Stomach smooth muscle (tissue), 2 donors: ENCODE measurements around the gene GNAI3.

Experiments
- H3K27ac ChIP-seq: one replicate; pipeline ENCODE4 v1.7.0; 2013; ENCODE audit warnings: mild to moderate bottlenecking, low read length, inconsistent platforms
- H3K27me3 ChIP-seq, 2 donors: one replicate each; pipeline ENCODE4 v1.7.0; 2013; ENCODE audit warnings: low read length in 2 of 2; ENCODE audit not compliant: insufficient read depth in 2 of 2, control insufficient read depth in 1 of 2
- H3K36me3 ChIP-seq, 2 donors: one replicate each; pipeline ENCODE4 v1.7.0; 2013; ENCODE audit warnings: low read length in 2 of 2; ENCODE audit not compliant: control insufficient read depth in 2 of 2, insufficient read depth in 2 of 2
- H3K4me1 ChIP-seq: one replicate; pipeline ENCODE4 v1.7.0; 2013; ENCODE audit warnings: low read length; ENCODE audit not compliant: control insufficient read depth, insufficient read depth
- H3K4me3 ChIP-seq, 2 donors: one replicate each; pipeline ENCODE4 v1.7.0; 2013; ENCODE audit warnings: low read length in 2 of 2
- H3K9ac ChIP-seq, 2 donors: one replicate each; pipeline ENCODE4 v1.7.0; 2013; ENCODE audit warnings: low read length in 2 of 2, mild to moderate bottlenecking in 1 of 2
- H3K9me3 ChIP-seq, 2 donors: one replicate each; pipeline ENCODE4 v1.7.0; 2013; ENCODE audit warnings: low read length in 2 of 2; ENCODE audit not compliant: control insufficient read depth in 2 of 2
- donor health status: healthy.
- donor health status: Pancreatic carcinoma.

Gene GNAI3

GRCh38 chr1:109547463-109548320 is 723 bp upstream of the GNAI3 start:
- peak overlapping the region; percentile 79 to 97 for H3K4me3 ChIP-seq
- H3K9ac ChIP-seq = peak overlapping the region; percentile 85 to 94
- no peaks in the 10 kb centered on the region for H3K9me3 ChIP-seq
- H3K27me3 ChIP-seq = no peaks in the 10 kb centered on the region
- H3K36me3 ChIP-seq = no peaks in the 10 kb centered on the region
- H3K4me1 ChIP-seq = peaks cover 10% of the 10 kb centered on the region
- H3K27ac ChIP-seq = peak overlapping the region; percentile 95

- Histone ChIP-seq H3K9me3 (no peaks in the 10 kb centered on the region), H3K27me3 (no peaks in the 10 kb centered on the region), H3K4me3 (no peak overlapping the region), H3K36me3 (no peaks in the 10 kb centered on the region), H3K27ac (no peak overlapping the region), H3K4me1 (peaks cover 3% of the 10 kb centered on the region), H3K9ac (no peak overlapping the region)
Measured at GRCh38 chr1:109556563-109556962, 8.1 kb downstream of the GNAI3 start.

- Histone ChIP-seq H3K9me3 (no peaks in the 10 kb centered on the region), H3K36me3 (no peaks in the 10 kb centered on the region), H3K4me1 (peaks cover 3% of the 10 kb centered on the region), H3K9ac (no peak overlapping the region), H3K27ac (no peak overlapping the region), H3K27me3 (no peaks in the 10 kb centered on the region), H3K4me3 (no peak overlapping the region)
Measured at GRCh38 chr1:109557520-109557919, 9.1 kb downstream of the GNAI3 start.

- no peak overlapping the region for H3K4me3 ChIP-seq
- H3K4me1 ChIP-seq = peaks cover 6% of the 10 kb centered on the region
- H3K27me3 ChIP-seq = no peaks in the 10 kb centered on the region
- H3K9me3 ChIP-seq = no peaks in the 10 kb centered on the region
- no peak overlapping the region for H3K27ac ChIP-seq
- H3K9ac ChIP-seq = no peak overlapping the region
- H3K36me3 ChIP-seq = no peaks in the 10 kb centered on the region
Measured at GRCh38 chr1:109559995-109560394, 11.6 kb downstream of the GNAI3 start.

GRCh38 chr1:109564194-109564878 is 15.9 kb downstream of the GNAI3 start:
- no peaks in the 10 kb centered on the region for H3K9me3 ChIP-seq
- H3K4me1 ChIP-seq = peaks cover 6% of the 10 kb centered on the region

GRCh38 chr1:109565241-109565640 is 16.8 kb downstream of the GNAI3 start:
- Histone ChIP-seq H3K9ac (no peak overlapping the region), H3K4me3 (no peak overlapping the region), H3K36me3 (no peaks in the 10 kb centered on the region), H3K4me1 (peaks cover 6% of the 10 kb centered on the region), H3K9me3 (no peaks in the 10 kb centered on the region), H3K27ac (no peak overlapping the region), H3K27me3 (no peaks in the 10 kb centered on the region)

More at GRCh38 chr1:109564194-109564878, 15.9 kb downstream of the GNAI3 start:
- H3K9ac ChIP-seq = no peak overlapping the region
- no peak overlapping the region for H3K4me3 ChIP-seq
- no peak overlapping the region for H3K27ac ChIP-seq
- H3K36me3 ChIP-seq = no peaks in the 10 kb centered on the region
- no peaks in the 10 kb centered on the region for H3K27me3 ChIP-seq

GRCh38 chr1:109566982-109567381 is 18.6 kb downstream of the GNAI3 start:
- H3K36me3 ChIP-seq = no peaks in the 10 kb centered on the region

GRCh38 chr1:109567877-109568672 is 19.7 kb downstream of the GNAI3 start:
- H3K27ac ChIP-seq = no peak overlapping the region
- no peaks in the 10 kb centered on the region for H3K27me3 ChIP-seq
- H3K4me3 ChIP-seq = no peak overlapping the region
- H3K9me3 ChIP-seq = no peaks in the 10 kb centered on the region
- H3K4me1 ChIP-seq = peaks cover 7% of the 10 kb centered on the region
- no peak overlapping the region for H3K9ac ChIP-seq
- no peaks in the 10 kb centered on the region for H3K36me3 ChIP-seq

More at GRCh38 chr1:109566982-109567381, 18.6 kb downstream of the GNAI3 start:
- no peak overlapping the region for H3K27ac ChIP-seq
- H3K9me3 ChIP-seq = no peaks in the 10 kb centered on the region
- H3K9ac ChIP-seq = no peak overlapping the region
- no peak overlapping the region for H3K4me3 ChIP-seq
- no peaks in the 10 kb centered on the region for H3K27me3 ChIP-seq
- H3K4me1 ChIP-seq = peaks cover 7% of the 10 kb centered on the region

- Histone ChIP-seq H3K27me3 (no peaks in the 10 kb centered on the region), H3K9me3 (no peaks in the 10 kb centered on the region), H3K4me3 (no peak overlapping the region), H3K36me3 (no peaks in the 10 kb centered on the region), H3K9ac (no peak overlapping the region), H3K4me1 (peaks cover 4% of the 10 kb centered on the region), H3K27ac (no peak overlapping the region)
Measured at GRCh38 chr1:109569323-109569722, 20.9 kb downstream of the GNAI3 start.

GRCh38 chr1:109570414-109570813 is 22.0 kb downstream of the GNAI3 start:
- Histone ChIP-seq H3K27ac (no peak overlapping the region), H3K4me3 (no peak overlapping the region), H3K9ac (no peak overlapping the region), H3K27me3 (no peaks in the 10 kb centered on the region), H3K36me3 (no peaks in the 10 kb centered on the region), H3K4me1 (peaks cover 4% of the 10 kb centered on the region), H3K9me3 (no peaks in the 10 kb centered on the region)
